H1 (cell line): Measurements from ENCODE around the gene ADCY5. TPM values are rescaled to one million over a fixed set of nuclear protein-coding genes. Genes with fewer than 3 reads are reported as not detected.

Source experiments
- MAFK ChIP-seq: IDR thresholded peaks from 2 replicates; pipeline ENCODE4 v1.6.1; 2012; ENCODE audit warnings: low read depth, mild to moderate bottlenecking, improper control_type of control experiment, low read length
- NRF1 ChIP-seq: IDR thresholded peaks from 2 replicates; pipeline ENCODE4 v1.6.1; 2011; ENCODE audit warnings: mild to moderate bottlenecking, low read depth, low read length, improper control_type of control experiment
- SRF ChIP-seq: IDR thresholded peaks from 2 replicates; pipeline ENCODE4 v1.6.1; 2011; ENCODE audit warnings: mild to moderate bottlenecking, low read depth, low read length, moderate library complexity
- ZNF274 ChIP-seq: IDR thresholded peaks from 2 replicates; pipeline ENCODE4 v1.7.0; 2012; ENCODE audit warnings: low read length, borderline replicate concordance; ENCODE audit errors: extremely low read depth
- polyA plus RNA-seq, 7 experiments: library from polyadenylated mRNA; depleted of rRNA in 3 of 7; stranded (reverse) in 5 of 7; unstranded in 2 of 7; fragments of >200 nt in 5 of 7; fragments of 200-250 nt in 2 of 7; gene quantifications; 1 replicate in 5 of 7; 2 replicates in 1 of 7; 4 replicates in 1 of 7; pipeline versions ENCODE4 v1.2.1 to v1.2.3, GENCODE V29; 2011 to 2013; ENCODE audit warnings: missing spikeins in 2 of 7, mixed read lengths in 2 of 7
- total RNA-seq: library from RNA; stranded (reverse); fragmentation: NEBNext Ultra II Directional; extraction: Animal tissue kit (Norgen Biotek cat#: 25700); gene quantifications from 2 replicates; pipeline ENCODE4 v1.2.1, GENCODE V29; 2021
- TF ChIP-seq, protein P1 (sequence below): fragments of 300-600 bp; sonication (generic); IDR thresholded peaks from 2 replicates; pipeline ENCODE4 v1.7.1; 2012; ENCODE audit warnings: low read length, moderate library complexity, mild to moderate bottlenecking, inconsistent platforms; ENCODE audit not compliant: insufficient replicate concordance

The ADCY5 gene
- total and polyA plus RNA-seq, 2 of the 8 experiments (the other 6 are each of a cell fraction or from before 2014, with no cell fraction given) = 18.9 to 40.8 TPM

DNA sequence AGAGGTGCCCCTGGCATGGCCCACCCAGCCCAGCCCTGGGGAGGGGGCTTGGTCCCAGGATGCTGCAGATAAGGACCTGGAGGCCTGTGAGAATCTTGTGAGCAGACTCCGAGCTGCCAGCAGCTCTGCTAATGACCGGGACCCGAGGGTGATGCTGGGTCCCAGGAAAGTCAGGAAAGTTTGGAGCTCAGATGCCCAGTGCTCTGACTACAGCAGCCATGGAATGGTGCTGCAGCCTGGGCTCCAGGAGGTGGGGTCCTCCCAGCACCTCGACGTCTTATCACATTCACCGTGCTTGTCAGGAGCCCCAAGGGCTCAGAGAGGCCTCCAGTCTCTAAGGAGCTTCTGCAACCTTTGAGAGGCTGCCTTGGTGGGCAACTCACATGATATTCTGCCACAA is 34.3 kb upstream of the ADCY5 start (continued):
- TF ChIP-seq, protein P1, sequence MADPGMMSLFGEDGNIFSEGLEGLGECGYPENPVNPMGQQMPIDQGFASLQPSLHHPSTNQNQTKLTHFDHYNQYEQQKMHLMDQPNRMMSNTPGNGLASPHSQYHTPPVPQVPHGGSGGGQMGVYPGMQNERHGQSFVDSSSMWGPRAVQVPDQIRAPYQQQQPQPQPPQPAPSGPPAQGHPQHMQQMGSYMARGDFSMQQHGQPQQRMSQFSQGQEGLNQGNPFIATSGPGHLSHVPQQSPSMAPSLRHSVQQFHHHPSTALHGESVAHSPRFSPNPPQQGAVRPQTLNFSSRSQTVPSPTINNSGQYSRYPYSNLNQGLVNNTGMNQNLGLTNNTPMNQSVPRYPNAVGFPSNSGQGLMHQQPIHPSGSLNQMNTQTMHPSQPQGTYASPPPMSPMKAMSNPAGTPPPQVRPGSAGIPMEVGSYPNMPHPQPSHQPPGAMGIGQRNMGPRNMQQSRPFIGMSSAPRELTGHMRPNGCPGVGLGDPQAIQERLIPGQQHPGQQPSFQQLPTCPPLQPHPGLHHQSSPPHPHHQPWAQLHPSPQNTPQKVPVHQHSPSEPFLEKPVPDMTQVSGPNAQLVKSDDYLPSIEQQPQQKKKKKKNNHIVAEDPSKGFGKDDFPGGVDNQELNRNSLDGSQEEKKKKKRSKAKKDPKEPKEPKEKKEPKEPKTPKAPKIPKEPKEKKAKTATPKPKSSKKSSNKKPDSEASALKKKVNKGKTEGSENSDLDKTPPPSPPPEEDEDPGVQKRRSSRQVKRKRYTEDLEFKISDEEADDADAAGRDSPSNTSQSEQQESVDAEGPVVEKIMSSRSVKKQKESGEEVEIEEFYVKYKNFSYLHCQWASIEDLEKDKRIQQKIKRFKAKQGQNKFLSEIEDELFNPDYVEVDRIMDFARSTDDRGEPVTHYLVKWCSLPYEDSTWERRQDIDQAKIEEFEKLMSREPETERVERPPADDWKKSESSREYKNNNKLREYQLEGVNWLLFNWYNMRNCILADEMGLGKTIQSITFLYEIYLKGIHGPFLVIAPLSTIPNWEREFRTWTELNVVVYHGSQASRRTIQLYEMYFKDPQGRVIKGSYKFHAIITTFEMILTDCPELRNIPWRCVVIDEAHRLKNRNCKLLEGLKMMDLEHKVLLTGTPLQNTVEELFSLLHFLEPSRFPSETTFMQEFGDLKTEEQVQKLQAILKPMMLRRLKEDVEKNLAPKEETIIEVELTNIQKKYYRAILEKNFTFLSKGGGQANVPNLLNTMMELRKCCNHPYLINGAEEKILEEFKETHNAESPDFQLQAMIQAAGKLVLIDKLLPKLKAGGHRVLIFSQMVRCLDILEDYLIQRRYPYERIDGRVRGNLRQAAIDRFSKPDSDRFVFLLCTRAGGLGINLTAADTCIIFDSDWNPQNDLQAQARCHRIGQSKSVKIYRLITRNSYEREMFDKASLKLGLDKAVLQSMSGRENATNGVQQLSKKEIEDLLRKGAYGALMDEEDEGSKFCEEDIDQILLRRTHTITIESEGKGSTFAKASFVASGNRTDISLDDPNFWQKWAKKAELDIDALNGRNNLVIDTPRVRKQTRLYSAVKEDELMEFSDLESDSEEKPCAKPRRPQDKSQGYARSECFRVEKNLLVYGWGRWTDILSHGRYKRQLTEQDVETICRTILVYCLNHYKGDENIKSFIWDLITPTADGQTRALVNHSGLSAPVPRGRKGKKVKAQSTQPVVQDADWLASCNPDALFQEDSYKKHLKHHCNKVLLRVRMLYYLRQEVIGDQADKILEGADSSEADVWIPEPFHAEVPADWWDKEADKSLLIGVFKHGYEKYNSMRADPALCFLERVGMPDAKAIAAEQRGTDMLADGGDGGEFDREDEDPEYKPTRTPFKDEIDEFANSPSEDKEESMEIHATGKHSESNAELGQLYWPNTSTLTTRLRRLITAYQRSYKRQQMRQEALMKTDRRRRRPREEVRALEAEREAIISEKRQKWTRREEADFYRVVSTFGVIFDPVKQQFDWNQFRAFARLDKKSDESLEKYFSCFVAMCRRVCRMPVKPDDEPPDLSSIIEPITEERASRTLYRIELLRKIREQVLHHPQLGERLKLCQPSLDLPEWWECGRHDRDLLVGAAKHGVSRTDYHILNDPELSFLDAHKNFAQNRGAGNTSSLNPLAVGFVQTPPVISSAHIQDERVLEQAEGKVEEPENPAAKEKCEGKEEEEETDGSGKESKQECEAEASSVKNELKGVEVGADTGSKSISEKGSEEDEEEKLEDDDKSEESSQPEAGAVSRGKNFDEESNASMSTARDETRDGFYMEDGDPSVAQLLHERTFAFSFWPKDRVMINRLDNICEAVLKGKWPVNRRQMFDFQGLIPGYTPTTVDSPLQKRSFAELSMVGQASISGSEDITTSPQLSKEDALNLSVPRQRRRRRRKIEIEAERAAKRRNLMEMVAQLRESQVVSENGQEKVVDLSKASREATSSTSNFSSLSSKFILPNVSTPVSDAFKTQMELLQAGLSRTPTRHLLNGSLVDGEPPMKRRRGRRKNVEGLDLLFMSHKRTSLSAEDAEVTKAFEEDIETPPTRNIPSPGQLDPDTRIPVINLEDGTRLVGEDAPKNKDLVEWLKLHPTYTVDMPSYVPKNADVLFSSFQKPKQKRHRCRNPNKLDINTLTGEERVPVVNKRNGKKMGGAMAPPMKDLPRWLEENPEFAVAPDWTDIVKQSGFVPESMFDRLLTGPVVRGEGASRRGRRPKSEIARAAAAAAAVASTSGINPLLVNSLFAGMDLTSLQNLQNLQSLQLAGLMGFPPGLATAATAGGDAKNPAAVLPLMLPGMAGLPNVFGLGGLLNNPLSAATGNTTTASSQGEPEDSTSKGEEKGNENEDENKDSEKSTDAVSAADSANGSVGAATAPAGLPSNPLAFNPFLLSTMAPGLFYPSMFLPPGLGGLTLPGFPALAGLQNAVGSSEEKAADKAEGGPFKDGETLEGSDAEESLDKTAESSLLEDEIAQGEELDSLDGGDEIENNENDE = no peak
- TF ChIP-seq NRF1 (no peak), MAFK (no peak), SRF (no peak), ZNF274 (no peak)
